ENCODE measurements around the gene LHFPL3.

DNA sequence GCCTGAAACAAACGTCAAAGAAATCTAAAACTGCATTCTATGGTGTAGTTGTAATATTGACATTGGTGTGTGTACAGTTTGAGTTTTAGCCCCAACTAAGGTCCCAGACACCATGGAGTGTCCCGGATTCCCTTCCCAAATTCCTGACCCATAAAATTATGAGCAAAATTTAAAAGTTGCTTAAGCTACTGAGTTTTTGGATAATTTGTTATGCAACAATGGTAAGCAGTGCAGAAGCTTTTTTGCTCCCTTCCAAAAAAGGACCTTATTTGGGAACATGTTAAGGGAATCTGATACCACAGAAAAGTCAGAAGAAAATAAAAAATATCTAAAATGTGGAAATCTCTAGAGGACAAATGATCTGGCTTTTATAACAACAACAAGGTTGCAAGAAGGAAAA lies 622.4 kb downstream of the LHFPL3 start:
- TF ChIP-seq, protein P1, sequence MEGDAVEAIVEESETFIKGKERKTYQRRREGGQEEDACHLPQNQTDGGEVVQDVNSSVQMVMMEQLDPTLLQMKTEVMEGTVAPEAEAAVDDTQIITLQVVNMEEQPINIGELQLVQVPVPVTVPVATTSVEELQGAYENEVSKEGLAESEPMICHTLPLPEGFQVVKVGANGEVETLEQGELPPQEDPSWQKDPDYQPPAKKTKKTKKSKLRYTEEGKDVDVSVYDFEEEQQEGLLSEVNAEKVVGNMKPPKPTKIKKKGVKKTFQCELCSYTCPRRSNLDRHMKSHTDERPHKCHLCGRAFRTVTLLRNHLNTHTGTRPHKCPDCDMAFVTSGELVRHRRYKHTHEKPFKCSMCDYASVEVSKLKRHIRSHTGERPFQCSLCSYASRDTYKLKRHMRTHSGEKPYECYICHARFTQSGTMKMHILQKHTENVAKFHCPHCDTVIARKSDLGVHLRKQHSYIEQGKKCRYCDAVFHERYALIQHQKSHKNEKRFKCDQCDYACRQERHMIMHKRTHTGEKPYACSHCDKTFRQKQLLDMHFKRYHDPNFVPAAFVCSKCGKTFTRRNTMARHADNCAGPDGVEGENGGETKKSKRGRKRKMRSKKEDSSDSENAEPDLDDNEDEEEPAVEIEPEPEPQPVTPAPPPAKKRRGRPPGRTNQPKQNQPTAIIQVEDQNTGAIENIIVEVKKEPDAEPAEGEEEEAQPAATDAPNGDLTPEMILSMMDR (IDR thresholded peaks at IDR 0.05), result no peak
- no peak for TF ChIP-seq POLR2A (IDR thresholded peaks at IDR 0.05)

All from right lobe of liver (tissue), 4 donors.